Activated CD8-positive, alpha-beta memory T cell treated with anti-CD3 and anti-CD28 coated beads for 24 hours (primary cell): ENCODE data around the gene CUL4A.
A peak's percentile ranks its signal among the peaks of the same experiment; 100 is the strongest.

Experiments used
- DNase-seq: peaks from one replicate; pipeline ENCODE4 v3.0.0-alpha.2; 2020

Gene CUL4A

GRCh38 chr13:113182046-113182445 is 27.4 kb upstream of the CUL4A start:
- DNase-seq: no peak

- no peak for DNase-seq
Observed at GRCh38 chr13:113183450-113184129, 25.8 kb upstream of the CUL4A start.

GRCh38 chr13:113184568-113185440 is 24.6 kb upstream of the CUL4A start:
- no peak for DNase-seq

- DNase-seq: no peak
Observed at GRCh38 chr13:113186061-113186900, 23.1 kb upstream of the CUL4A start.

- DNase-seq: peak; percentile 72
Observed at GRCh38 chr13:113187263-113187669, 22.1 kb upstream of the CUL4A start.

- DNase-seq: no peak
Observed at GRCh38 chr13:113187883-113188665, 21.3 kb upstream of the CUL4A start.

GRCh38 chr13:113190181-113190580 is 19.2 kb upstream of the CUL4A start:
- no peak for DNase-seq

- no peak for DNase-seq
Observed at GRCh38 chr13:113192279-113192678, 17.1 kb upstream of the CUL4A start.

GRCh38 chr13:113192902-113193301 is 16.5 kb upstream of the CUL4A start:
- no peak for DNase-seq

GRCh38 chr13:113195360-113195759 is 14.1 kb upstream of the CUL4A start:
- no peak for DNase-seq

- DNase-seq: no peak
Observed at GRCh38 chr13:113196970-113197737, 12.3 kb upstream of the CUL4A start.

- no peak for DNase-seq
Observed at GRCh38 chr13:113201815-113202214, 7.6 kb upstream of the CUL4A start.

GRCh38 chr13:113202912-113203311 is 6.5 kb upstream of the CUL4A start:
- DNase-seq: no peak

- DNase-seq: no peak
Observed at GRCh38 chr13:113203507-113204377, 5.7 kb upstream of the CUL4A start.

- no peak for DNase-seq
Observed at GRCh38 chr13:113204378-113204734, 5.1 kb upstream of the CUL4A start.

GRCh38 chr13:113205428-113205931 is 3.9 kb upstream of the CUL4A start:
- no peak for DNase-seq

GRCh38 chr13:113207460-113207859 is 2.0 kb upstream of the CUL4A start:
- DNase-seq: no peak

GRCh38 chr13:113207890-113208420 is 1.5 kb upstream of the CUL4A start:
- DNase-seq: no peak

GRCh38 chr13:113208421-113209335 is 735 bp upstream of the CUL4A start, which contains the start of gene PCID2:
Gene PCID2, minus strand, starts transcription at chr13:113208669. Its CDS starts 35 bp downstream, at chr13:113208634.
- peak; percentile 98 for DNase-seq
